ENCODE data around the gene TP73.

The TP73 gene

GRCh38 chr1:3712573-3713535 lies 60.5 kb downstream of the TP73 start:
- CTCF ChIA-PET = no interaction called here
- no peak for DNase-seq (ENCODE audit: extremely low spot score)
- no peak for TF ChIP-seq BHLHE40 (IDR thresholded peaks at IDR 0.05; ENCODE audit: borderline replicate concordance)
- TF ChIP-seq FOXA1 (IDR thresholded peaks at IDR 0.05) = no peak
- TF ChIP-seq TARDBP (IDR thresholded peaks at IDR 0.05) = no peak
- no peak for TF ChIP-seq SP1 (IDR thresholded peaks at IDR 0.05)
- no peak for TF ChIP-seq FOXK2 (IDR thresholded peaks at IDR 0.05)
- no peak for TF ChIP-seq L3MBTL2 (conservative IDR thresholded peaks at IDR 0.05)
- no peak for TF ChIP-seq NFRKB (IDR thresholded peaks at IDR 0.05)
- TF ChIP-seq PKNOX1 (IDR thresholded peaks at IDR 0.05) = no peak
- no peak for TF ChIP-seq ELF4 (IDR thresholded peaks at IDR 0.05)
- no peak for TF ChIP-seq HDGF (IDR thresholded peaks at IDR 0.05; ENCODE audit: borderline replicate concordance)
- TF ChIP-seq SUZ12 (IDR thresholded peaks at IDR 0.05) = no peak
- TF ChIP-seq ARNT (IDR thresholded peaks at IDR 0.05) = no peak
- no peak for TF ChIP-seq ZNF384 (IDR thresholded peaks at IDR 0.05)
- TF ChIP-seq FOXM1 (IDR thresholded peaks at IDR 0.05; ENCODE audit: borderline replicate concordance) = no peak
- no peak for TF ChIP-seq LEF1 (IDR thresholded peaks at IDR 0.05; ENCODE audit: borderline replicate concordance)
- TF ChIP-seq CTBP1 (IDR thresholded peaks at IDR 0.05; ENCODE audit: borderline replicate concordance) = no peak
- POLR2A ChIA-PET = no interaction called here

GRCh38 chr1:3713840-3714239 lies 61.5 kb downstream of the TP73 start:
- CTCF ChIA-PET = interaction anchor here (2.6 kb wide), 1 partner anchor 10 kb away, joined by 11 read pairs; no protein-coding TSS in a partner anchor
- POLR2A ChIA-PET = no interaction called here
- TF ChIP-seq TARDBP (IDR thresholded peaks at IDR 0.05) (no peak), ZNF384 (IDR thresholded peaks at IDR 0.05) (no peak), SP1 (IDR thresholded peaks at IDR 0.05) (no peak), PKNOX1 (IDR thresholded peaks at IDR 0.05) (no peak)
- no peak for DNase-seq (ENCODE audit: extremely low spot score)

- TF ChIP-seq CTBP1 (IDR thresholded peaks at IDR 0.05; ENCODE audit: borderline replicate concordance) (no peak), ZNF384 (IDR thresholded peaks at IDR 0.05) (no peak), HDGF (IDR thresholded peaks at IDR 0.05; ENCODE audit: borderline replicate concordance) (no peak), LEF1 (IDR thresholded peaks at IDR 0.05; ENCODE audit: borderline replicate concordance) (no peak), L3MBTL2 (conservative IDR thresholded peaks at IDR 0.05) (no peak)
- ChIA-PET CTCF (interaction anchor here (2.6 kb wide), 1 partner anchor 10 kb away, joined by 11 read pairs; no protein-coding TSS in a partner anchor), POLR2A (no interaction called here)
- no peak for DNase-seq (ENCODE audit: extremely low spot score)
Observed at GRCh38 chr1:3714284-3714741, 62.0 kb downstream of the TP73 start.

GRCh38 chr1:3714814-3715213 lies 62.5 kb downstream of the TP73 start:
- ChIA-PET CTCF (interaction anchor here (2.6 kb wide), 1 partner anchor 9 kb away, joined by 11 read pairs; no protein-coding TSS in a partner anchor), POLR2A (no interaction called here)
- no peak for DNase-seq (ENCODE audit: extremely low spot score)
- TF ChIP-seq TARDBP (IDR thresholded peaks at IDR 0.05) (no peak), ZNF384 (IDR thresholded peaks at IDR 0.05) (no peak), ARNT (IDR thresholded peaks at IDR 0.05) (no peak), NFRKB (IDR thresholded peaks at IDR 0.05) (no peak), FOXM1 (IDR thresholded peaks at IDR 0.05; ENCODE audit: borderline replicate concordance) (no peak), SUZ12 (IDR thresholded peaks at IDR 0.05) (no peak), CTBP1 (IDR thresholded peaks at IDR 0.05; ENCODE audit: borderline replicate concordance) (no peak), L3MBTL2 (conservative IDR thresholded peaks at IDR 0.05) (no peak), FOXA1 (IDR thresholded peaks at IDR 0.05) (no peak), PKNOX1 (IDR thresholded peaks at IDR 0.05) (no peak), ELF4 (IDR thresholded peaks at IDR 0.05) (no peak), LEF1 (IDR thresholded peaks at IDR 0.05; ENCODE audit: borderline replicate concordance) (no peak), SP1 (IDR thresholded peaks at IDR 0.05) (no peak), BHLHE40 (IDR thresholded peaks at IDR 0.05; ENCODE audit: borderline replicate concordance) (no peak), FOXK2 (IDR thresholded peaks at IDR 0.05) (no peak), HDGF (IDR thresholded peaks at IDR 0.05; ENCODE audit: borderline replicate concordance) (no peak)

GRCh38 chr1:3716351-3716750 lies 64.0 kb downstream of the TP73 start:
- POLR2A ChIA-PET = no interaction called here
- CTCF ChIA-PET = no interaction called here
- DNase-seq (ENCODE audit: extremely low spot score) = no peak
- no peak for TF ChIP-seq TARDBP (IDR thresholded peaks at IDR 0.05)
- no peak for TF ChIP-seq ELF4 (IDR thresholded peaks at IDR 0.05)
- TF ChIP-seq FOXM1 (IDR thresholded peaks at IDR 0.05; ENCODE audit: borderline replicate concordance) = no peak
- no peak for TF ChIP-seq ZNF384 (IDR thresholded peaks at IDR 0.05)
- no peak for TF ChIP-seq HDGF (IDR thresholded peaks at IDR 0.05; ENCODE audit: borderline replicate concordance)
- no peak for TF ChIP-seq PKNOX1 (IDR thresholded peaks at IDR 0.05)
- TF ChIP-seq NFRKB (IDR thresholded peaks at IDR 0.05) = no peak
- no peak for TF ChIP-seq FOXK2 (IDR thresholded peaks at IDR 0.05)
- TF ChIP-seq L3MBTL2 (conservative IDR thresholded peaks at IDR 0.05) = no peak

Measured in HEK293T (cell line).